ENCODE results near the gene XPO5. TPM values are rescaled to one million over a fixed set of nuclear protein-coding genes. Genes with fewer than 3 reads are reported as not detected.

XPO5 gene
- total RNA-seq: 10 to 100 TPM; 17.3 to 55.3 (median 27.8) TPM

DNA sequence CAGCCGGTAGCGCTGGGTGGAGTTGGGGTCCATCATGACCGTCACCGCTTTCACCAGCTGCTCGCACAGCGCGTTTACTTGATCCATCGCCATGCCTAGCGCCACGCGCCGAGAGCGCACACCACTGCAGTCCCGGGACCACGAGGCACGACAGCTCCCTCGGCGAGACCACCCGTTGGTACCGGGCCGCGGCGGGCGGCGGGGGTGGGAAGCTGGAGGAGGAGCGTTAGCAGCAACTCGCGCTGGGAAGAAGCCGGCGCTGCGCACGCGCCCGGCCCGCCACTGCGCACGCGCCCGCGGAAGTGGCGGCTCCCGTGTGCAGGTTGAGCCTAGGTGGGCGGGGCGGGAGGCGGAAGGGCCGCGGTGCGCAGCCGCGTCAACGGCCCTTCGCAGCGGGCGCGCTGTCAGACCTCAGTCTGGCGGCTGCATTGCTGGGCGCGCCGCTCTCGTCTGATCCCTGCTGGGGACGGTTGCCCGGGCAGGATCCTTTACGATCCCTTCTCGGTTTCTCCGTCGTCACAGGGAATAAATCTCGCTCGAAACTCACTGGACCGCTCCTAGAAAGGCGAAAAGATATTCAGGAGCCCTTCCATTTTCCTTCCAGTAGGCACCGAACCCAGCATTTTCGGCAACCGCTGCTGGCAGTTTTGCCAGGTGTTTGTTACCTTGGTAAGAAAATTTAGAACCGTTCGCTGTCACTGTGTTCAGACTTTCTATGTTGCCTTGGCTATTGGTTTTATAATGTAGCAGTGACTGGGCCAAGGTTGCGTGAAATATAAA is at the start of gene XPO5, which contains the start of gene POLH:
TSS of gene XPO5 (minus strand) at position 267 of the 780 bp plus-strand sequence. CDS start at position 93, 174 bp downstream.
TSS of gene POLH (plus strand) at position 414 of the 780 bp plus-strand sequence. CDS start 6,135 bp downstream, outside the sequence.
- no peaks in the 10 kb centered on the region for H3K27me3 ChIP-seq
- TF ChIP-seq, protein P1, sequence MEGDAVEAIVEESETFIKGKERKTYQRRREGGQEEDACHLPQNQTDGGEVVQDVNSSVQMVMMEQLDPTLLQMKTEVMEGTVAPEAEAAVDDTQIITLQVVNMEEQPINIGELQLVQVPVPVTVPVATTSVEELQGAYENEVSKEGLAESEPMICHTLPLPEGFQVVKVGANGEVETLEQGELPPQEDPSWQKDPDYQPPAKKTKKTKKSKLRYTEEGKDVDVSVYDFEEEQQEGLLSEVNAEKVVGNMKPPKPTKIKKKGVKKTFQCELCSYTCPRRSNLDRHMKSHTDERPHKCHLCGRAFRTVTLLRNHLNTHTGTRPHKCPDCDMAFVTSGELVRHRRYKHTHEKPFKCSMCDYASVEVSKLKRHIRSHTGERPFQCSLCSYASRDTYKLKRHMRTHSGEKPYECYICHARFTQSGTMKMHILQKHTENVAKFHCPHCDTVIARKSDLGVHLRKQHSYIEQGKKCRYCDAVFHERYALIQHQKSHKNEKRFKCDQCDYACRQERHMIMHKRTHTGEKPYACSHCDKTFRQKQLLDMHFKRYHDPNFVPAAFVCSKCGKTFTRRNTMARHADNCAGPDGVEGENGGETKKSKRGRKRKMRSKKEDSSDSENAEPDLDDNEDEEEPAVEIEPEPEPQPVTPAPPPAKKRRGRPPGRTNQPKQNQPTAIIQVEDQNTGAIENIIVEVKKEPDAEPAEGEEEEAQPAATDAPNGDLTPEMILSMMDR (IDR thresholded peaks at IDR 0.05): peak in 1 of 6 experiments; percentile 31
- peak; percentile 93 to 99 for TF ChIP-seq POLR2A (IDR thresholded peaks at IDR 0.05)
- peaks cover 0 to 28% (median 3%) of the 10 kb centered on the region in 4 donors for H3K4me1 ChIP-seq
- peaks cover 0 to 12% (median 0%) of the 10 kb centered on the region in 3 donors for H3K36me3 ChIP-seq
- DNase-seq: peak; percentile 89 to 97 (median 96)
- H3K4me3 ChIP-seq: peak within 1 kb of the TSS; percentile 74 to 98 (median 81)
- no peaks in the 10 kb centered on the region for H3K9me3 ChIP-seq
- peak within 1 kb of the TSS; percentile 66 to 86 (median 82) for H3K27ac ChIP-seq

DNA sequence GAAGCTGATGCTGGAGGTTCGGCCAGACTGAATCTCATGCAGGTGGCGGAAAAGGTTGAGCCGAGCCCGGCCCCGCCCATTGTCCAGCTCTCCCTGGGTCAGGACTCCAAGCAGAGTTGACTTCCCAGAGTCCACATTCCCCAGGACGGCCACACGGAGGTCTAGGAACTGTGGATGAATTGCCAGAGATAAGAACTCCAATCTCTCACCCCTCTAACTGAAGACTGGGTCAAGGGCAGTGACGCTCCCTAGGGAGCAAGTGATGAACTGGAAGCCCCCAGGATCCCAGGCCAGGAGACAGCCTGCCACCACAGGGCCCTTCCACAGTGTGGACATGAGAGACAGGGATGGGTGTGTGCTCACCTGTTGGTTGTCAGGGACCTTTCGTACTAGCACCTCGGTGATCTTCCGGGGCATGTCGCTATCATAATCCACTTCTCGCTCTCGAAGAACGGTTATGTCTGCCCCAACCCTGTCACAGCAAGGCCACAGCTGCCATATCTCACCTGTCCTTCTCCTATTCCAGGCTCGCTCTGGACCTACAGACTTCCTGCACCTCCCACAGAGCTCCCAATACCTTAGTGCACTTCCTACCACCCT is 49.7 kb upstream of the XPO5 start:
- Histone ChIP-seq H3K27me3 (no peaks in the 10 kb centered on the region), H3K9me3 (no peaks in the 10 kb centered on the region), H3K4me3 (no peak overlapping the region), H3K4me1 (peaks cover 0 to 22% (median 3%) of the 10 kb centered on the region in 4 donors), H3K27ac (no peak overlapping the region), H3K36me3 (peaks cover 0 to 59% (median 0%) of the 10 kb centered on the region in 3 donors)
- no peak for DNase-seq
- TF ChIP-seq, protein P1 (IDR thresholded peaks at IDR 0.05): no peak
- no peak for TF ChIP-seq POLR2A (IDR thresholded peaks at IDR 0.05)

DNA sequence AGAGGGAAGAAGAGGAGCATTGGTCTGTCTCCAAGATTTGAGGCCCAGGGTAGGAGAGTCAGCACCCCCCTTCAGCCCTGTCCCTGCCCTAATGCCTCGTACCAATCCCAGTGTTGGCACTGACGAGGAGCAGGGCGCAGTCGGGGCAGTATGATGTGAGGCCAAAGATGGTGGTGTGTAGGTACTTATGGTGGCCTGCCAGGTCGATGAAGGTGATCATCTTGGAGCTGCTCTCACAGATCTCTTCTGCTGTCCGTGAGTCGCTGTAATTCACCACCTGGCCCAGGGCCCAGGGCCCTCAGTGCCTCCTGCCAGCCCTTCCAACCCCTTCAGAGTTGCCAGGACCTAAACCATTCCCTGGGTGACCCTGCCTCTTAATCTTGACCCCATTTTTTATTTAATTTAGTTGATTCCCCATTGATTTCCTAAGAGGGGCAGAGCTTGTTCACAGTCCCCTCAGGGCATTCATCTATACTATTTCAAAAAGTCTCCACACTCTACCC is 49.0 kb upstream of the XPO5 start:
- TF ChIP-seq, protein P1 (IDR thresholded peaks at IDR 0.05): no peak
- no peak for TF ChIP-seq POLR2A (IDR thresholded peaks at IDR 0.05)
- peaks cover 0 to 66% (median 0%) of the 10 kb centered on the region in 3 donors for H3K36me3 ChIP-seq
- no peak overlapping the region for H3K4me3 ChIP-seq
- no peak overlapping the region for H3K27ac ChIP-seq
- DNase-seq: no peak
- H3K4me1 ChIP-seq: peaks cover 0 to 18% (median 0%) of the 10 kb centered on the region in 4 donors
- H3K9me3 ChIP-seq: no peaks in the 10 kb centered on the region
- H3K27me3 ChIP-seq: no peaks in the 10 kb centered on the region

DNA sequence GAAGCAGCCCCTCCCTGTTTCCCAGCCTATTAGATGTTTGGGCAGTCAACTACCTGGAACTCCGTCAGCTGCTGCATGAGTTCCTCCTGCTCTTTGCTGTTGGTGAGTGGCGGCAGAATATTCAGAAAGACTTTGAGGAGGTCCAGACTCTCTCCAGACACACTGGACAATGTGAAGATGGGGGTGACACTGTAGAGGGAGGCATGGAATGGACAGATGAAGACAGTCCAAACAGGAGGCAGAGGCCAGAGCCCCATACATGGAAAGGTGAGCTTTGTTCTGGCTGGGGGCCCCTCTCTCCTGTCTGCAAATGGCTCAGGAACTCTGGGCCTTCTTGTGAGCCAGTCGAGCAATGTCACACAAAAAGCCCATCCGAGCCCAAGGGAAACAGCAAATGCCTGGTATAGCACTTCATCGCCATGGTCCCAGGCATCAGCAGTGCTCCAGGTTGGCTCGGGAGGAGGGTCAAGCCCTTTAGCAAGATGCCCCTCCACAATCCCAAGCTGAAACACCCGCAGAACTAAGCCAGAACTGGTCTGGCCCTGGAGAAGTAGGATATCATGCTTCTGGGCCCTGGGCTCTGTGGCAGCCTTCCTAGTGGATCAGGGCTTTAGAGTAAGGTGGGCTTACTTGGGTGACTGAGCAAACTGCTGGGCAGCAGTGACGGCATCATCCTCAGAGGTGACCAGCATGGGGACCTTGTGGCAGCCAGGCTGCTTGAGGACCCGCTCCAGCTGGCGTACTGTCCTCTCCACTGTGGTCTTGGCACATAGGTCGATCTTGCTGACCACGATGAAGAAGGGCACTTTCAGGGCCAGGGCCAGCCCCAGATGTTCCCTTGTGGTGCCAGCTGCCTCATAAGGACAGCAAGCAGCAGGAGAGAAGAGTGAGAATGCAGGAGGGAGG is 48.3 kb upstream of the XPO5 start:
- TF ChIP-seq POLR2A (IDR thresholded peaks at IDR 0.05): no peak
- TF ChIP-seq, protein P1 (IDR thresholded peaks at IDR 0.05): no peak
- peaks cover 0 to 68% (median 0%) of the 10 kb centered on the region in 3 donors for H3K36me3 ChIP-seq

DNA sequence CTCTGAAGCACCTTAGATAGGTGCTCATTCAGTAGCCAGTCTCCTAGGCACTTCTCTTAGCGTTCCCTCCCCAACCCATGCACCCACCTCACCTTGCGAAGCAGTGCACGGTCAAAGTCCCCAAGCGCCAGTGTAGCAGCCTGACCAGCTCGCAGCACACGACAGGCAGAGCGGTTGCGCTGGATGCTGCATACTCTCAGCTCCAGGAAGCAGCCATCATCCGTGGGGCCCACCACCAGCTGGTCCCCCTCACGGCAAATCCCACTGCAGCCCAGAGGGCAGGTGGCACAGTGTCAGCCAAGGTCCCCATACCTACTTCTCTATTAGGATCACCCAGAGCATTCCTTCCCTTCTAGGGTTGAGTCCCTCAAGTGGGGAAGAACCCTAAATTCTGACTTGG is 46.7 kb upstream of the XPO5 start:
- H3K27ac ChIP-seq: no peak overlapping the region
- TF ChIP-seq POLR2A (IDR thresholded peaks at IDR 0.05): no peak
- TF ChIP-seq, protein P1 (IDR thresholded peaks at IDR 0.05): no peak
- no peaks in the 10 kb centered on the region for H3K9me3 ChIP-seq
- peaks cover 0 to 68% (median 0%) of the 10 kb centered on the region in 3 donors for H3K36me3 ChIP-seq
- no peak overlapping the region for H3K4me3 ChIP-seq
- H3K27me3 ChIP-seq: no peaks in the 10 kb centered on the region
- DNase-seq: no peak
- peaks cover 0 to 9% (median 0%) of the 10 kb centered on the region in 4 donors for H3K4me1 ChIP-seq

More for the DNA sequence above, 48.3 kb upstream of the XPO5 start:
- Histone ChIP-seq H3K27ac (no peak overlapping the region), H3K4me1 (peaks cover 0 to 18% (median 0%) of the 10 kb centered on the region in 4 donors), H3K4me3 (no peak overlapping the region), H3K27me3 (no peaks in the 10 kb centered on the region), H3K9me3 (no peaks in the 10 kb centered on the region)
- DNase-seq: no peak
